Prostate gland (tissue), 2 donors: ENCODE measurements around the gene RNU7-1. TPM values are rescaled to one million over a fixed set of nuclear protein-coding genes. Genes with fewer than 3 reads are reported as not detected.

Source experiments
- DNase-seq: peaks from one replicate; pipeline ENCODE4 v3.0.0-alpha.2; 2019; ENCODE audit warnings: low spot score
- H3K27ac ChIP-seq, 2 donors: fragments of 200-600 bp; sonication (generic); 2 replicates each; pipeline ENCODE4 v1.5.1; 2017 to 2019
- H3K27me3 ChIP-seq: fragments of 200-600 bp; sonication (generic); replicated peaks from 2 replicates; pipeline ENCODE4 v1.5.1; 2019; ENCODE audit not compliant: insufficient read depth
- H3K36me3 ChIP-seq, 2 donors: fragments of 200-600 bp; sonication (generic); 1 replicate in 1 of 2; 2 replicates in 1 of 2; pipeline versions ENCODE4 v1.5.1 to v1.8.1; 2017 to 2019
- H3K4me1 ChIP-seq: fragments of 200-600 bp; sonication (generic); replicated peaks from 2 replicates; pipeline ENCODE4 v1.5.1; 2019
- H3K4me3 ChIP-seq, 2 donors: fragments of 200-600 bp; sonication (generic); 2 replicates each; pipeline ENCODE4 v1.5.1; 2017 to 2019
- H3K9me3 ChIP-seq: fragments of 200-600 bp; sonication (generic); 2 replicates; pipeline ENCODE4 v1.5.1; 2017
- POLR2A ChIP-seq: fragments of 450-650 bp; IDR thresholded peaks from one replicate; pipeline ENCODE4 v1.6.1; 2016; ENCODE audit warnings: antibody characterized with exemption, mild to moderate bottlenecking
- POLR2AphosphoS5 ChIP-seq: sonication (generic); formaldehyde crosslinking; IDR thresholded peaks from one replicate; pipeline ENCODE4 v1.6.1; 2017; ENCODE audit warnings: antibody characterized with exemption
- WGBS: methylation state at CpG from one replicate; pipeline ENCODE4 v1.1.5; 2018; 5-methylcytosine and 5-hydroxymethylcytosine counted together
- intact Hi-C: fragments of 100-400 bp; cut with DNase I; formaldehyde crosslinking; loops from one replicate; pipeline ENCODE4 v1.14.2; 2022
- total RNA-seq, 2 donors: library from RNA; depleted of rRNA; stranded (reverse); fragments of >200 nt; gene quantifications; one replicate each; pipeline ENCODE4 v1.1.0, GENCODE V29; 2016
- TF ChIP-seq, protein P1 (sequence below), 4 experiments: fragments of 200-600 bp in 2 of 4; fragments of 450-650 bp in 2 of 4; sonication (generic) in 2 of 4; IDR thresholded peaks; 1 replicate in 3 of 4; 2 replicates in 1 of 4; pipeline ENCODE4 v1.5.1; 2016 to 2019; ENCODE audit warnings: antibody characterized with exemption in 4 of 4, mild to moderate bottlenecking in 2 of 4, moderate library complexity in 2 of 4

Gene RNU7-1
- total RNA-seq, 2 donors from 2014 or later, result not detected

DNA sequence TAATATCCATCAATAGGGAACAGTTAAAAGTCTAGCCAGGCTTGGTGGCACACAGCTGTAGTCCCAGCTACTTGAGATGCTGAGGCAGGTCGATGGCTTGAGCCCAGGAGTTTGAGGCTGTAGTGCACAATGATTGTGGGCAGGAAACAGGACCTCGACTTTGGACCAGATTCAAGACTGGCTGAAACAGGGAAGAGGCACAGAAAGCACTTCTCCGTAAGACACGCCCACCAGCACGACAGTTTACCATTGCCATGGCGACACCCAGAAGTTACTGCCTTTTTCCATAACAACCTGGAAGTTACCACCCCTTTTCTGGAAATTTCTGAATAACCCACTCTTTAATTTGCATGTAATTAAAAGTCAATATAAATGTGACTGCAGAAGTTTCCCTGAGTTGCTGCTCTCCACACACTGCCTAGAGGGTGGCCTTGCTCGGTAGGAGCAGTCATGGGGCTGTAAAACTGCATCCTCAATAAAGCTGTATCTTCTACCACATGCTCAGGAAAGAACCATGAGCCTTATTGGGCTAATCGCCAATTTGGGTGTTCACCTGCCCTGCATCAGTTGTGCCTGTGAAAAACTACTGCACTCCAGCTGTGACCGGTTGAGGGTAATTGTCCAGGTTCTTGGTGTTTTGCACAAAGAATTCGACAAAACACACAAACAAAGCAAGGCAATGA lies 43.6 kb upstream of the RNU7-1 start:
- Histone ChIP-seq H3K4me1 (no peaks in the 10 kb centered on the region), H3K27ac (no peak overlapping the region), H3K36me3 (no peaks in the 10 kb centered on the region), H3K4me3 (no peak overlapping the region), H3K9me3 (no peaks in the 10 kb centered on the region), H3K27me3 (no peaks in the 10 kb centered on the region)
- 44% methylated on average over 10 of the region's 10 CpGs for WGBS
- intact Hi-C loops, result no loop called here
- no peak for DNase-seq
- peak; percentile 14 for TF ChIP-seq POLR2AphosphoS5
- TF ChIP-seq, protein P1, sequence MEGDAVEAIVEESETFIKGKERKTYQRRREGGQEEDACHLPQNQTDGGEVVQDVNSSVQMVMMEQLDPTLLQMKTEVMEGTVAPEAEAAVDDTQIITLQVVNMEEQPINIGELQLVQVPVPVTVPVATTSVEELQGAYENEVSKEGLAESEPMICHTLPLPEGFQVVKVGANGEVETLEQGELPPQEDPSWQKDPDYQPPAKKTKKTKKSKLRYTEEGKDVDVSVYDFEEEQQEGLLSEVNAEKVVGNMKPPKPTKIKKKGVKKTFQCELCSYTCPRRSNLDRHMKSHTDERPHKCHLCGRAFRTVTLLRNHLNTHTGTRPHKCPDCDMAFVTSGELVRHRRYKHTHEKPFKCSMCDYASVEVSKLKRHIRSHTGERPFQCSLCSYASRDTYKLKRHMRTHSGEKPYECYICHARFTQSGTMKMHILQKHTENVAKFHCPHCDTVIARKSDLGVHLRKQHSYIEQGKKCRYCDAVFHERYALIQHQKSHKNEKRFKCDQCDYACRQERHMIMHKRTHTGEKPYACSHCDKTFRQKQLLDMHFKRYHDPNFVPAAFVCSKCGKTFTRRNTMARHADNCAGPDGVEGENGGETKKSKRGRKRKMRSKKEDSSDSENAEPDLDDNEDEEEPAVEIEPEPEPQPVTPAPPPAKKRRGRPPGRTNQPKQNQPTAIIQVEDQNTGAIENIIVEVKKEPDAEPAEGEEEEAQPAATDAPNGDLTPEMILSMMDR (IDR thresholded peaks at IDR 0.05), result no peak

- Histone ChIP-seq H3K27ac (no peak overlapping the region), H3K9me3 (no peaks in the 10 kb centered on the region), H3K4me1 (no peaks in the 10 kb centered on the region), H3K4me3 (no peak overlapping the region), H3K27me3 (no peaks in the 10 kb centered on the region), H3K36me3 (no peaks in the 10 kb centered on the region)
- 63% methylated on average over 4 of the region's 4 CpGs for WGBS
- no peak for DNase-seq
- TF ChIP-seq POLR2AphosphoS5, result no peak
- TF ChIP-seq POLR2A, result no peak
- TF ChIP-seq, protein P1 (IDR thresholded peaks at IDR 0.05), result no peak
- intact Hi-C loops, result no loop called here
Observed at GRCh38 chr12:6902448-6902847, 41.2 kb upstream of the RNU7-1 start.

- H3K27ac ChIP-seq, result peak overlapping the region in 1 of 2 donors; percentile 78
- H3K4me3 ChIP-seq, result no peak overlapping the region
- intact Hi-C loops, result no loop called here
- no peaks in the 10 kb centered on the region for H3K4me1 ChIP-seq
- no peaks in the 10 kb centered on the region for H3K27me3 ChIP-seq
- DNase-seq, result no peak
- TF ChIP-seq, protein P1 (IDR thresholded peaks at IDR 0.05), result no peak
- TF ChIP-seq POLR2AphosphoS5, result no peak
- no peak for TF ChIP-seq POLR2A
- H3K9me3 ChIP-seq, result no peaks in the 10 kb centered on the region
- H3K36me3 ChIP-seq, result no peaks in the 10 kb centered on the region
- 32% methylated on average over 1 of the region's 1 CpG for WGBS
Observed at GRCh38 chr12:6903722-6904121, 39.9 kb upstream of the RNU7-1 start.

GRCh38 chr12:6904280-6905276 lies 39.0 kb upstream of the RNU7-1 start, which contains the start of gene LRRC23:
Gene LRRC23, plus strand, starts transcription at chr12:6904822. Its CDS starts 812 bp downstream, at chr12:6905634.
- Histone ChIP-seq H3K27me3 (no peaks in the 10 kb centered on the region), H3K4me1 (no peaks in the 10 kb centered on the region), H3K9me3 (no peaks in the 10 kb centered on the region), H3K36me3 (no peaks in the 10 kb centered on the region), H3K4me3 (peak within 1 kb of the TSS; percentile 48 to 60), H3K27ac (peak within 1 kb of the TSS; percentile 78 to 82)
- 3% methylated on average over 34 of the region's 34 CpGs for WGBS
- intact Hi-C loops, result no loop called here
- DNase-seq, result peak; percentile 97
- TF ChIP-seq POLR2A, result peak; percentile 50
- TF ChIP-seq, protein P1 (IDR thresholded peaks at IDR 0.05), result no peak
- peak; percentile 98 for TF ChIP-seq POLR2AphosphoS5
